Measurements from ENCODE around the gene ALDH1L1.
"Not testable (repeated sequence)": the region's sequence is repeated elsewhere in the genome, so short reads cannot be mapped to it uniquely, and the experiment has no call there.

ALDH1L1 gene

DNA sequence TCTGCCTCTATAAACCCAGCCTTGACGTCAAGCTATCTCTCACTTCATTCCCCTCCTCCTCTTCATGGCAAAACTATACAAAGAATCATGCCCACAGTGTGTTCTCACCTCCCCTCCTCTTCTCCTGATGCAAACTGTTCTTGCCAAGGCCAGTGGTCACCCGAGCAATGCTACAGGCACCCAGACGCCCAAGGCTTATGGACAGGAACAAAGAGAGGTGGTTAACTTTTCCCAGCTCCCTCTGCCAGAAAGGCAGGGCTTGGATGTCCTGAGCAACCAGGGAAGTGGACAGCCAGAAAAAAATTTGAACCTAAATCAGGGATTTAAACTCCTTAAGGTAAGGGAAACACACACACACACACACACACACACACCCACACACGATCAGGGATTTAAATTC, 101.5 kb downstream of the ALDH1L1 start:
- DNase-seq: no peak

DNA sequence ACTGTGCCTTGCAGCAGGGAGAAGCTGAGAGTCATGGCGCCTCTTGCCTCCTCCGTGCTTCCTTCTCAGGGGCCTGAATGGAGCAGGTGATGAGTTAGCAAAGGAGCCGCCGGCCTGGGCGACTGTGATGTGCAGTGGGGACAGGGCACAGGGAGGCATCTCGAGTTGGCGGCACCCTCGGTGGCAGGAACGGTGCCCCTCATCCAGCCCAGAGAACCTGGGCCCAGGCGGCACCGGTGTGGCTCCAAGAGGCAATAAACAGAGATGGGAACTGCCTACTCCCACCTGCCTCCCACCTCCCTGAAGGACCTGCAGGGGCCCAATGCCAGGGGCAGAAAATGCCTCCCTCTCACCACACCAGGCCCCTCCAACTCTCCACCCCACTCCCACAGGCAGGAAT, 102.6 kb downstream of the ALDH1L1 start:
- no peak for DNase-seq

DNA sequence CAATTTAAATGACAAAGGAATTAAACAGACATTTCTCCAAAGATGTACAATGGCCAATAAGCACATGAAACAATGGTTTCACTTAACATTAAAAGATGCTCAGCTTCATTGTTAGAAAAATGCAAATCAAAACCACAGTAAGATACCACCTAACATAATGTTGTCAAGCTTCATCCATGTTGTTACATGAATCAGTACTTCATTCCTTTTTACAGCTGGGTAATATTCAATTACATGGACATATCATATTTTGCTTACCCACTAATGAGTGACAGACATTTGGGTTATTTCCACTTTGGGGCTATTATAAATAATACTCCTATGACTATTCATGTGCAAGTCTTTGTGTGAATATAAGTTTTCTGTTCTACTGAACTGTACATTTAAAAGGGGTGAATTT, 104.2 kb downstream of the ALDH1L1 start:
- no peak for DNase-seq

DNA sequence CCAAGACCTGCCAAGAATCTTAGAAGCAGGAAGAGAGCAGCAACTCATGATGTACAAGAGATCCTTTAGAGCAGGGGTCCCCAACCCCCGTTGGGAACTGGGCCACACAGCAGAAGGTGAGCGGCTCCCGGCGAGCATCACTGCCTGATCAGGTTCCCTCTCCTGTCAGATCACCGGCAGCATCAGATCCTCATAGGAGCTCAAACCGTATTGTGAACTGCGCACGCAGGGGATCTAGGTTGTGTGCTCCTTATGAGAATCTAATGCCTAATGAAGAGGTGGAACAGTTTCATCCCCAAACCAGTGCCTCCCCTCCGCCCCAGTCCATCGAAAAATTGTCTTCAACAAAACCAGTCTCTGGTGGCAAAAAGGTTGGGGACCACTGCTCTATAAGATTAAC, 110.2 kb downstream of the ALDH1L1 start:
- no peak for DNase-seq

DNA sequence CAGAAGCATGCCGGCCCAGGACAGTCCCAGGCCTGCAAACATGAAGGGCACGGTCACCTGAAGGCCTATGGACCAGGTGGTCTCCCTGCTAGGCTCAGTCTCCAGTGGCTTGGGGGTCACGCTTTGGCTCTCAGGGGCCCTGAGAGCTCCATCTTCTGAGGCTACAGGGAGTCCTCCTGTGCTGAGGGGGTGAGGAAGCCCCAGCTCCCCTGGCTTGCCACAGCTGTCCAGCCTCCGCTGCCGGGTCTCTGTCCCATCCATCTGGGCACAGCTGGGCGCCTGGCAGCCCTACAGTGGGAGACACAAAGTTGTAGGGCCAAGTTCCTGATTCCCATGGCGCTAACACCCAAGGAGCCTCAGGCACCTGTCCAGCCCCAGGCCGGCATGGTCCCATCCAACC, 112.4 kb downstream of the ALDH1L1 start:
- no peak for DNase-seq

DNA sequence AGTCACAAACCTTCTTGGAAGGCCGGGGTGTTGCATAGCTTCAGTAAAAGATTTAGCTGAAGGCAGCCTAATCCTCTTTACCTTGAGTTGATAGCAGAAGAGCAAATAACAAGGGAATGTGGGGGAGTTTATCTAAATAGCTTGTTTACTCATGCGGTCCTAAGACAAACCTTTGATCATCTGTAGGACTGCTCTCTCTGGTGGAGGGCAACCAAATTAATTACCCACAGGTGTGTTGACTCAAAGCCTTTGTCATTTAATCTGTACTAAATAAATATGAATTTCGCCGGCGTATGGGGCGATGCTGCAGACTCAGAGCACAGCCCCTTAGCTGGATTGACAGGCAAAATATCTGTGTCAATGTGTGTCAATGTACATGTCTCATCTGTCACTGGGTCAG, 113.7 kb downstream of the ALDH1L1 start:
- DNase-seq: not testable (repeated sequence)

DNA sequence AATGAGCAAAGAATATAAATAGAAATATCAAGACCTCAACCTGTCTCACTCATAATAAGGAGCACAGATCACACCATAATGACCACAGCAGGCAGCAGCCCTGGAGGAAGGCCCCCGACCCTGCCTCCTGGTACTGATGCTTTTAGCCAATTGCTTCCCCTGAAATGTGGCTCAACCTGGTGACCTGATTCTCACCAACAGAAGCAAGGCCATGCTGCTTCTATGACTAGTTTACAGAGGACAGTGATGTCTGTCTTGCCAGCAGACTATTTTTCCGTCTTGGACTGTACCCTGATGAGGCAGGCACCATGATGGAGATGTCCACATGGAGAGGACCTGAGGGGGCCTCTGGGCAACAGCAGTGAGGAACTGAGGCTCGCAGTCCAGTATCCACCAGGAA, 114.5 kb downstream of the ALDH1L1 start:
- no peak for DNase-seq

DNA sequence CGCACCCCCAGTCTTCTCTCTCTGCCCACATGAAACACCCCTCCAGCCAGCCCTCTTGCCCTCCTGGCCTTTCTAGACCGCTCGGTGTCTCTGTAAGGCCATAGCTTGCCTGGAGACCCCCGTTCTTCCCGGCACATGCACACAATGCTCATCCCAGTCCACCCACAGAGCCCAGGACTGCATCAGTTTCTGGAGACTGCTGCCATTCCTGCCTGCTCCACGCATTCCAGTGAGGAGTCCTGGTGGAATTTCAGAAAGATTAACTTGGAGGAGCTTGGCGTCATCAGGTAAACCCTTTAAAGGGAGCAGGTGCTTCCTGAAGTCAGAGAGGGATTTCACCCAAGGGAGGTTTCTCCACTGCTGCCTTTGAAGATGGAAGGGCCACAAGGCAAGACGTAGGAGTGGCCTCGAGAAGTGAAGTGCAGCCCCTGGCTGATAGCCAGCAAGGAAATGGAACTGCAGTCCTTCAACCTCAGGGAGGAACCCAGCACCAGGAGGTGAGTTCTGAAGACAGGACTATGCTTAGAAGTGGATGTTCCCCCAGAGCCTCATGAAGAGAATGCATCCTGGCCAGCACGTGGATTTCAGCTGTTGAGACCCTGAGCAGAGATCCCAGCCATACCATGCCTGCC, 115.6 kb downstream of the ALDH1L1 start:
- DNase-seq: no peak

DNA sequence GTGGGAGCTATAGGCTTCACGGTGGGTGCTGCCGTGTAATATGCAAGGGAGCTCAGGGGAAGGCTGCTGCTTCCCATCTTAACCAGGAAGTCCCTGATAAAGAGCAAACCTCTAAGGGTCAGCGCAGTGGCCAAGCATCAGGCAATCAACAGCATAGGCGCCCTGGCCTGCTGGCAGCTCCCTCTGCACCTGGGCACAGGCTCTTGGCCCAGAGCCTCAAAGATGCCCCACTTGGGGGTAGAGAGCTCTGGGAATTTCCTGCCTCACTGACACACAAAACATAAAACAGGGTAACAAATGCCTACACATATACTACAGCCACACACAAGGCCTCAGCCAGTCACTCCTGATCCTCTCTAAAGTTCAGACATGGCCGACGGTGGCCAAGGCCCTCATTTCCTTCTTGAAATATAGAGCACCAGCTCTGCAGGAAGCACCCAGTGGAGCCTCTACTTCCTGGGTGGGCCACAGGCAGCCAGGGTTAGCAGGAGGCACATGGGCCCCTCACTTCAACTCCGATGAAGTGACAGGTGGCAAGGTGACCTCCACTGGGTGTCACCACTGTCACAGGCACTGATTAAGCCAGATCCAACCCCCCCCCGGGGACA, 116.9 kb downstream of the ALDH1L1 start:
- DNase-seq: no peak

DNA sequence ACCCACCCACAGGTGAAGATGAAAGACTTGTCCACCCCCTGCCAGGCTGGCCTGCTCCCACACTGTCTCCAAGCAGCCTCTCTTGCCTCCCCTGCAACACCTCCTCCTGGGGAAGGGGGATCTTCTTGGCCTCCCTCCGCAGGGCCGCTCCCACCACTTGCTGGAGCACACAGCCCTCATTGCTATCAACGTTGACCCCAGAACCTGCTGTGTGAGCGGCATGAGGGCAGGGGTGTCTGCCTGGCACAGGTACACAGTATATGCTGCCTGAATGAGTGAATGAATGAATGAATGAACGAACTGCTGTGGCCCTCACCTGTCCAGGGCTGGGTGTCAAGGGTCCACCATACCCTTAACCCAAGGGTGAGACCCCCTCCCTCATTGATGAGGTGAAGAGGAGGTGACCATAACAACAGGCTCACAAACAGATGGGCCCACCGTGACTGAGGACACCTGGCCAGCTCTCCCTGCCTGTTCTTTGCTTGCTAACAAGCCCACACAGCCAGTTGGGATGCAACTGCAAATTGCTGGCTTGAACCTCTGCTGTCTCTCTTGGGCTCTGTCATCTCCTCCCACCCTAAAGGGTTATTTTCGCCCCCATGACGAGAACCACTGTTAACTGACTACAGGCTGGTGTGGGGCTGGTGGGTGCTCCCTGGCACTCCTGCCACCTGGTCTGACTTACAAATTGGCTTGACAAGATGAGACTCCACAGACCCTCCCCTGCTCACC, 118.9 kb downstream of the ALDH1L1 start:
- no peak for DNase-seq

DNA sequence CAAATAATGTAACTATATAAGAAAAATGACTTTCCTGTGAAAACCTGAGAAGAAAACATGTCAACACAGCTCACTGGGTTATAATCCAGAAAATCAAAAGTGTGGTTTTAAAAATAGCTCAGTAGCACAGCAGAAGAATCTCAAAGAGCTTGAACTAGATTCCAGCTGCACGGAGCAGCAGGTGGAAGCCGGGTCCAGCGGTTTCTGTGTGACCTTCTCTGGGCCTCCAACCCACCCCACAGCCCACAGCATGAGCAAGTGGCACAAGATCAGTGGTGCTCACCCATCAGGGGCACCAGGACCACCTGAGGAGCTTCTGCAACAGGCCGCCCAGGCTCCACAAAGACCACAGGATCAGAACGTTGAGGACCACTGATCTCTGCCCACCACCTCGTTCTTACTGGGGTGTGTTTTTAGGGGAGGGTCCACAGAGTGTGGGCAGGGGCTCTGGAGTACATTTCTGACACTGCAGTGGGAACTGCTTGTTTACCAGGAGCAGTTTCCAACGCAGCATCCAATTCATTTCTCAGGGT, 119.7 kb downstream of the ALDH1L1 start:
- no peak for DNase-seq

DNA sequence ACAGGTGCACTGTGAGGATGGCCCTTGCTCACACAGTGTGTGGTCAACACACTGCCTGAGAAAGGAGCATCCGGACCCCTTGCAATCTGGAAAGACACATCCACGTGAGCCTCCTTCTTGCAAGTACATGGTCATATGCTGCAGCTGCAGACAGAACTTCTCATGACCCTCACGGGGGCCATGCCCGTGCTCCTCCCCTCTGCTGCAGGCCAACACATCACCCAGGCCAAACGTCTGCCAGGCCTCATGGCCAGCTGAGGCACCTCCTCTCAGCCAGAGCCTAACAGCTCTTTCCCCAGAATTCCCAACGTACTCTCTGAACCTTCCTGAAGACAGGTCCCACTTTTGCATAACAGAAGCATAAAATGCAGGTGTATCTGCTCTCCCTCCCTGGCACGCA, 121.7 kb downstream of the ALDH1L1 start:
- DNase-seq: no peak

DNA sequence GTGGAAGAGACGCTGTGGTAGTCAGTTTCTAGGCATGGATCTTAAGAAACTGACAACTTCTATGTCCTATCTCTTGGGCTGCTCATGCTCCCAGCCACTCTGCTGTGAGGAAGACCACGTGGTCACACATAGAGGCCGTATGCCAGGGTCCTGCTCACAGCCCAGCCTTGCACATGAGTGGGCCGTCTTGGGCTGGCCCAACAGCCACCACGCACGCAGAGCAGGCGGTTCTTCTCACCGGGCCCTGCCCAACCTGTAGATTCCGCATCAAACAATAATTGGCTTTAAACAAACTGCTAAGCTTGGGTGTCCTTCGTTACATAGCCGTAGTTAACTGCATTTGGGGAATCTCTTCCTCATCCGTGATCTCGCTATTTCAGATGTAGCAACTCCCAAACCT, 122.5 kb downstream of the ALDH1L1 start:
- DNase-seq: no peak

DNA sequence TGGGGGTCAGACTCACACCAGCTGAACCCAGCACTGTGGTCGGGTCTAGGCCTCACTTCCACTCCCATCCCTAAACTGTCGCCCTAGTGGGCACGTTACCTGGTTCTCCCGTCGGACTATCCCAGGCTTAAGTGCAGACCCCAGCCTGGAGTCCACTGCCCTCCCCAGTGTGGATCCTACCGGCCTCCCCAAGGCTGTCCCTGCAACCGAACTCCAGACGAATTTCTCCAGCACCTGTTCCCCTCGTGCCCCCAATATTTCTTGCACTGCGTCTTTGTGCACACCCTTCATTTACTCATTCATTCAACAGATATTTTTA, 122.9 kb downstream of the ALDH1L1 start:
- no peak for DNase-seq

DNA sequence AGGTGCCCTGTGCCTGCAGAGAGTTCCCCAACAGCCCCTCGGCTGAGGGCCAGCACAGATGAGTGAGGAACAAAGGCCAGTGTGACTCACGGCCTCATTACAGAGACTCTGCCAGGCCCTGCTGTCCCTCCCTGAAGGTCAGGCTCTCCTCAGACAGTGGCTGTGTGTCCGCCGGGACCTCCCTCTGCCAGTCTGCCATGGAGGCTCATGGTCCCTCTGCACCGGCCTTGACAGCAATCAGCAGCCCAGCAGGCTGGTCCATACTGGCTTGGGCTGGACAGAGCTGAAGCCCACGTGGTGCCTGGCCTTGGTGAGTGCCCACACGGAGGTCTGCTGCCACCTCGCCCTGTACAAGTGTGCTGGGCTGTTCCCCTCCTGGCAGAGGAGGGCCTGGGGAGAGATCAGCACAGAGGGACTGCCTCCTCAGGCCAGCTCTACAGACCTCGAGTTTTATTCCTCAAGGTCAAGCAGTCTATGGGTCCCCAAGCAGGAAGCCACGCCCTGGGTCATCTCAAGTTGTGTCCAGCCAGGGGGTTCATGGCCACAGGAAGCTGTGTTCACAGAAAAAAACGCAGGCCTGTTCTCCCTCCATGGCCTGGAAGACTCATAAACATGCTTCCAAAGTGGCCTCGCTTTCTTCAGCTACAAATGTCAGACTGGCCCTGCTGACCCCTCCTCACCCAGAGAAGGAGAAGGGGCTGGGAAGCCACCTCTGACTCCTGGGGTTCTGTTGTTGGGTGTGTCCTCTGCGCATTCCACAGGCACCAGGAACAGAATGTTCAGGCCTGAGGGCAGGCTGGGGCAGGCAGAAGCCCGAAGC, 123.5 kb downstream of the ALDH1L1 start:
- DNase-seq: no peak

DNA sequence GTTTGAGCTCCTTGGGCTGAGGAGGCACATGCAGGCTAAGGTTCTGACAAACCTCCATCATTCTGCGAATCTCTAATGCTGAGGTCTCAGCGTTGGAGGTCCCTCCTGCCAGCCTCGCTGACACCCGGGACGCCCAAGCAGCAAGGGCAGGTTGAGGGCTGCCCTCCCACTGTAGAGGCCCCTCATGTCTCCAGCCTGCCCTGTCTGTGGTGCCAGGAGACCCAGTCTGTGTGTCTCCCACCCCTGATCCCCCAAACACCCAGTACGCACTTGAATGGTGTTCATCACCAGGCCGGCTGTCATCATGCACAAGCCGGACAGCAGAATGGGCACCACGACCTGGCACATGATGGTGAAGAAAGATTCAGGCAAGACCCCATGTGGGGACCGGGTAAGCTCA, 124.3 kb downstream of the ALDH1L1 start:
- no peak for DNase-seq

DNA sequence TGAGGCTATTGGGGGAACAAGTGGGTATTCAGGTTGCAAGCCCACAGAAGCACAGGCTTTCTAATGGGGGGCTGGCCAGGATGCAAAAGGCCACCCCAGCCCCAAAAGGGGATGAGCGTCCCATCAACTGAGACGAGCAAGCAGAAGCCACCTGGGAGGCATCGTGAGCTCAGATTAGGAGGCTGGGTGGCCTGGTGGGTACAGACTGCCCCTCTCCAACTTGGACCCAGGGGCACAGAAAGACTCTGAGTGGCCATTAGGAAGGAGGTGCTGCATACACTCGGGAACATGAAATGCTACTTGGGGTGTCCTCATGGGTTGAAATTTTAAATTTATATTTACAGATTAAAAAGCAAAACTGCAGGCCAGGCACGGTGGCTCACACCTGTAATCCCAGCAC, 125.5 kb downstream of the ALDH1L1 start:
- DNase-seq: no peak

DNA sequence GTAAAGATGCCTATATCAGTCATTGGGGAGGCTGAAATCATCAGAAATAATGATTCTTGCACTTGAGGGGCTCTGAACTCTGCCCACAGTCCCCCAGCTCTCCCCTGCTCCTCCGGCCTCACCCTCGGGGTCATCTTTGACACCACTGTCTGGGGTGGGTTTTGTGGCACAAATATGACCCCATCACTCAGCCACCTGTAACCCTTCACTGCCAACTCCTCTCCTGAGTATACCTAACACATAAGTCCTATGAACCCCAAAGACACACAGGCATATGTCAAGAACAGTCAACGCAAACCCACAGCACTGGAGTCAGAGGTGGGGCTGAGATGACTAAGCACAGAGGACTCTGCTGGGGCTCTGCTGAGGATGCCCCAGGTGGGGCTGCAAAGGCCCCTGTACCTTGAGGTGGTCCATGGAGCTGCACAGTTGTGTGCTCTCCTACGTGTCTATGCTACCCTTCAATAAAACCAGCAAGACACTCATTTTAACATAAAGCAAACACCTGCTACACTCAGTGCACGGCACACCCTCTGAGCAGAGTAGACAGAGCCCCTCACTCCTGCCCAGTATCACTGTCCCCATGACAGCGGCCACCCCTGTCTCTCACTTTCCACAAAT, 126.3 kb downstream of the ALDH1L1 start:
- no peak for DNase-seq

Measured in NCI-H524 treated with DMSO at 0.1 percent for 48 hours (cell line).